Motor neuron (in vitro differentiated cells): ENCODE data around the gene KCNK5. TPM values are rescaled to one million over a fixed set of nuclear protein-coding genes. Genes with fewer than 3 reads are reported as not detected.

Experiments
- ATAC-seq, 8 experiments: fragments of 200-7000 bp; cut with Tn5 transposase; replicated peaks in 6 of 8; 2 replicates each; pipeline ENCODE4 v1.8.0; 2021; ENCODE audit warnings: mild to moderate bottlenecking in 8 of 8, moderate library complexity in 8 of 8
- H3K27ac ChIP-seq, 2 donors: fragments of 250-450 bp; sonication (Bioruptor Pico); 2 replicates each; pipeline ENCODE4 v1.9.0; 2021; ENCODE audit warnings: antibody characterized with exemption in 2 of 2, mild to moderate bottlenecking in 2 of 2, moderate library complexity in 1 of 2
- H3K4me1 ChIP-seq, 2 donors: fragments of 250-450 bp; sonication (Bioruptor Pico); replicated peaks in 1 of 2; 2 replicates each; pipeline ENCODE4 v1.6.1; 2021; ENCODE audit warnings: antibody characterized with exemption in 2 of 2, mild to moderate bottlenecking in 2 of 2, moderate library complexity in 1 of 2
- H3K4me3 ChIP-seq, 5 donors: fragments of 250-450 bp; sonication (Bioruptor Pico); 2 replicates each; pipeline ENCODE4 v1.9.0; 2021; ENCODE audit warnings: antibody characterized with exemption in 5 of 5, mild to moderate bottlenecking in 5 of 5, moderate library complexity in 4 of 5
- WGBS, 10 experiments: fragments of 450-650 bp; shearing (Covaris generic); methylation state at CpG; one replicate each; pipeline ENCODE4 v1.0.0; 2022; 5-methylcytosine and 5-hydroxymethylcytosine counted together
- in situ Hi-C, 9 experiments: fragments of 400-800 bp; cut with MboI; loops; one replicate each; pipeline ENCODE4 v1.15.0; 2021; ENCODE audit warnings: low sequenced_read_pairs in 9 of 9, low pct_unique_long_range_greater_than_20kb in 2 of 9; ENCODE audit not compliant: unreplicated experiment in 9 of 9
- total RNA-seq, 8 experiments: library from RNA; unstranded; fragments of 300-600 nt; gene quantifications; 2 replicates each; pipeline versions ENCODE4 v1.2.3 to v1.2.4, GENCODE V29; 2022

Gene KCNK5
- total RNA-seq, 8 experiments from 2014 or later, result 0.14 to 36.6 (median 2.5) TPM

DNA sequence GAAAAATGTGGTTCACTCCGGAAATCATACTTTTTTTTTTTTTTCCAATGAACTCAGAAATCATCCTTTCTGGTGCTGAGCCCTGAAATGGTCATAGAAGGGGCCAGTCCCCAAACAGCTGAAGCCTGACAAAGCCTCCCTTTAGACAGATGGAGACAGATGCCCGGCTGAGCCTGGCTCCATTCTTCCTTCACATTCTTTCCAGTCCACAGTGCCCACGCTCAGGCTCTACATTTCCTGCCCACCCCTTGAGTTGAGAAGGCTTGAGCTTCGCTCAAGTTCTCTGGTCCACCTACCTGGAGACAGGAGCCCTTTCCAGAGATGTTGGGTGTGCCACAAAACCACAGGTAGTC is 41.2 kb downstream of the KCNK5 start:
- Histone ChIP-seq H3K4me1 (peaks cover 9 to 16% of the 10 kb centered on the region in 2 donors), H3K4me3 (no peak overlapping the region), H3K27ac (no peak overlapping the region)
- 27 to 94% (median 80%) methylated on average over 1 to 4 of the region's 4 CpGs; no CpG with 5 or more reads in 5 of the 10 experiments for WGBS, 10 experiments
- ATAC-seq, result no peak
- in situ Hi-C loops, result no loop called here

DNA sequence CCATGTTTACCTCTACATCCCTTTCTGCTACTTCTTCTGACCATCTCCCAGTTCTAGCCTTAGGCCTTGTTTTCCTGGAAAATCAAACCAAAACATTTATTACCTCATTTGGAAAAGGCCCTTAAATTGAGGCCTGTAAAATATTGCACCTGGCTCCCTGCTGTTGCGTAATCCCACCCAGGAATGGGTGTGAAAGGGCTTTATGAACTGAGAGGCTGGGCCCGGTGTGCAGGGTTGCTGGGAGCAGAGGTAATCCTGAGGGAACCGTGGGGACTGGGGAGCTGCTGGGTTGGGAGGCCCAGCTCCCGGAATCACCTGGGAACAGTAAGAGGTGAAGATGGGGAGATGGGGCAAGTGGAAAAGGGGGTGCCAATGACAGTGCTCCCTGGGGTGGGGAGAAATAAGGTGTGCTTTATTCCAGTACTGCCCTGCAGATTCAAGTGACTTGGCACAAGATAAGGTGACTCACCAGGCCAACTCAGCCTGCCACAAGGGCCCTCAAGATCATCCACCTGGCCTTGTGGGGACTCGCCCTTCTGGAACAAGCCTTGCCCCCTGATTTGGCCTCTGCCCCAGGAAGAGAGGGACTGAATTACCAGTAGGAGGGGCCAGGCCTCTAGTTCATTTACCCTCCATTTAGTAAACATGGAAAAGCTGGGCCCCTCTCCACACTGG is 44.2 kb downstream of the KCNK5 start:
- no peak overlapping the region for H3K27ac ChIP-seq
- ATAC-seq, result no peak
- peaks cover 0 to under 1% of the 10 kb centered on the region in 2 donors for H3K4me1 ChIP-seq
- H3K4me3 ChIP-seq, result no peak overlapping the region
- in situ Hi-C loops, result no loop called here
- WGBS, 10 experiments, result 0 to 100% (median 80%) methylated on average over 1 to 2 of the region's 5 CpGs; no CpG with 5 or more reads in 3 of the 10 experiments

- Histone ChIP-seq H3K4me3 (no peak overlapping the region), H3K27ac (no peak overlapping the region), H3K4me1 (no peaks in the 10 kb centered on the region)
- ATAC-seq, result no peak
- in situ Hi-C loops, result no loop called here
- WGBS, 10 experiments, result 0 to 100% (median 88%) methylated on average over 1 to 3 of the region's 3 CpGs; no CpG with 5 or more reads in 3 of the 10 experiments
Observed at GRCh38 chr6:39182604-39183003, 46.7 kb downstream of the KCNK5 start.

DNA sequence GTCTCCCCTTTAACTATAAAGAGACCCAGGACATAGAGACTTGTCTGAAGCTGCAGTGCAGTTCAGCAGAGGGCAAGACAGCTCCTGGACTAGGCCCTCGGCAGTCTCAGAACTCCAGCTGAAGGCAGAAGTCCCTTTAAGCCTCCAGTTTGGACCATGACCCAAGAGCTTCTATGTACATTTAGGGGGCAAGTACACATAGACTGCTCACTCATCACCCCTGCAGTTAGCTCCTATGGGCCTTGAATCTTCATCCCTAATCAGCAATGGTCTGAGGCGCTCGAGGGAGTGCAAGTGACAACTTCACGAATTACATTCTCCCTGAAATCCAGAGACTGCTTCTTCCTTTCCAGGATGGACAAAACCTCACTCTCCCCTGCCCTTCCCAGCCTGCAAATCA is 47.4 kb downstream of the KCNK5 start:
- in situ Hi-C loops, result no loop called here
- 68 to 100% (median 89%) methylated on average over 1 to 3 of the region's 4 CpGs; no CpG with 5 or more reads in 6 of the 10 experiments for WGBS, 10 experiments
- Histone ChIP-seq H3K27ac (no peak overlapping the region), H3K4me3 (no peak overlapping the region), H3K4me1 (no peaks in the 10 kb centered on the region)
- ATAC-seq, result no peak

- in situ Hi-C loops, result no loop called here
- Histone ChIP-seq H3K4me3 (no peak overlapping the region), H3K4me1 (no peaks in the 10 kb centered on the region), H3K27ac (no peak overlapping the region)
- 0 to 100% (median 63%) methylated on average over 1 to 5 of the region's 6 CpGs; no CpG with 5 or more reads in 4 of the 10 experiments for WGBS, 10 experiments
- ATAC-seq, result no peak
Observed at GRCh38 chr6:39181333-39181732, 47.9 kb downstream of the KCNK5 start.

DNA sequence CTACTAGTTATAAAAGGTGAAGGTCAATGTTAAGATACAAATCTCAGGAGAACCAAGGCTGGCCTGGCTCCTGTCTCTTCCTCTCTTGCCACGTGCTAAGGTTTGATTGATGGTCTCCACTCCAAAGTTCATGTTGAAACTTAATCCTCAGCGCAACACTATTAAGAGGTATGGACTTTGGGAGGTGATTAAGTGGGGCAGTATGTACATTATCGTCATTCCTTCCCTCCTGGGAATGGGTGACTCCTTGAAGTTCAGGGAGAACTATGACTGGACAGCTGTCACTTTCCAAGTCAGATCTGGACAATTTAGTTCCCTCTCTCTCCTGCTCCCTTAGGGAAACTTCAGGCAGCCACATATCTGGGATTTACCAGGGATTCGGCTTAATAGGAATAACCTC is 50.5 kb downstream of the KCNK5 start:
- in situ Hi-C loops, result no loop called here
- no peak for ATAC-seq
- H3K4me1 ChIP-seq, result no peaks in the 10 kb centered on the region
- H3K27ac ChIP-seq, result no peak overlapping the region
- H3K4me3 ChIP-seq, result no peak overlapping the region
- 63 to 100% (median 88%) methylated on average over 1 to 3 of the region's 4 CpGs; no CpG with 5 or more reads in 6 of the 10 experiments for whole genome bisulfite sequencing, 10 experiments

DNA sequence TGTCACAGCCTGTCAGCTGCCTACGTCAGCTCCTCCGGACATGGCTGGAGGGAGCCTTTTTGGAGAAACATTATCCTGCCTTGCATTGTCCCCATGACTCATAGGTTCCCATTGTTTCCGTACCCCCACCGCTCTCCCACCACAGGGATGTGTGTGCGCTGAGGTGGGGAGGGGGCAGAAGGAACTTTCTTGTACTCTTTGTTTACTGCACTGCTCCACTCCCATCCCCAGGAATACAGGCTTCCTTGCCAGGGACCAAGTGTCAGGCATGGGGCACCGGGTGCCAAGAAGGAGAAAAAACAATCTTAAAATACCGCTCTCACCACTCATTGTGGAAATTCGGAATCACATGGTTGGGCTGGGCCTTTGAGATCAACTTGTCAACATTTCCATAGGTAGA is 51.0 kb downstream of the KCNK5 start:
- Histone ChIP-seq H3K4me3 (no peak overlapping the region), H3K4me1 (no peaks in the 10 kb centered on the region), H3K27ac (no peak overlapping the region)
- in situ Hi-C loops, result no loop called here
- no peak for ATAC-seq
- 39 to 90% (median 81%) methylated on average over 1 to 6 of the region's 8 CpGs; no CpG with 5 or more reads in 2 of the 10 experiments for WGBS, 10 experiments

GRCh38 chr6:39177130-39177529 is 52.1 kb downstream of the KCNK5 start:
- Histone ChIP-seq H3K27ac (no peak overlapping the region), H3K4me3 (no peak overlapping the region), H3K4me1 (no peaks in the 10 kb centered on the region)
- no peak for ATAC-seq
- 0 to 100% (median 100%) methylated on average over 1 of the region's 1 CpG; no CpG with 5 or more reads in 3 of the 10 experiments for WGBS, 10 experiments
- in situ Hi-C loops, result no loop called here

DNA sequence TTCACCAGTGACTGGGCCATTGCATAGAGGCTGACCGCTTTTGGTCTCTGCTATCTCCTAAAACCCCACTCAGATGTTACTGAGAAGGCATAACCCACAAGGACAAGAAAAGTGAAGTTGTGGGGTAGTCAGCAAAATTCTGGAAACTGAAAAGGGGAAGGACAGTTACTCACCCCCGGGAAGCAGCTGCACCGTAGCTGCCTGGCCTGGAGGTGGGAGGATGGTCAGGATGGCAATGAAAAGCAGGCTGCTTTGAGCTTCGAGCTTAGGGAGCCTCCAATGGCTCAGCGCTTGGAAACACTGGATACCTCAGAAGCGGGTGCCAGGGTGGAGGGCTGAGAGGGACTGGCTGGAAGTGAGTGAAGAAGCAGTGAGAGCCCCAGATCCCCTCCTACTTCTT is 56.0 kb downstream of the KCNK5 start:
- no peak for ATAC-seq

DNA sequence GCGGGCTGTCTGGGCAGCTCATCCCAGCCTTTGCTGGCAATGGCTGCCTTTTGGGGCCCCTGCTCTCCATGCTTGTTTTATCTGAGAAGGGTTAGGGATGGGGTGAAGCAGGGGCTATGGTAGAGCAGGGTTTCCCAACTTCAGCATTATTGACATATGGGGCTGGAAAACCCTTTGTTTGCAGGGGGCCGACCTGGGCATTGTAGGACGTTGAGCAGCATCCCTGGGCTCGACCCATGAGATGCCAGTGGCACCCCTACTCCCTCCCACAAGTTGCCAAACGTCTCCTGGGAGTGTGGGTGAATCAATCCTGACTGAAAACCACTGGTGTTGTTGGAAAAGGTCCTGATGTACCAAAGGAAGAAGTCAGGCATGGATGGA is 56.9 kb downstream of the KCNK5 start:
- Histone ChIP-seq H3K4me3 (no peak overlapping the region), H3K4me1 (no peaks in the 10 kb centered on the region), H3K27ac (no peak overlapping the region)
- no peak for ATAC-seq
- 0 to 100% (median 80%) methylated on average over 1 to 3 of the region's 5 CpGs; no CpG with 5 or more reads in 5 of the 10 experiments for WGBS, 10 experiments
- in situ Hi-C loops, result loop anchor here in 3 of 9 experiments (25.0 kb wide), 2 partner anchors 140 to 310 kb away; partner anchors contain the start of genes KCNK16 (in 2 of the 3) and KCNK17 (in 2 of the 3)

More for the DNA sequence above, 56.0 kb downstream of the KCNK5 start:
- Histone ChIP-seq H3K4me3 (no peak overlapping the region), H3K27ac (no peak overlapping the region), H3K4me1 (no peaks in the 10 kb centered on the region)
- WGBS, 10 experiments, result 0 to 100% (median 80%) methylated on average over 1 to 6 of the region's 6 CpGs; no CpG with 5 or more reads in 3 of the 10 experiments
- in situ Hi-C loops, result loop anchor here in 3 of 9 experiments (25.0 kb wide), 2 partner anchors 139 to 311 kb away; partner anchors contain the start of genes KCNK16 (in 2 of the 3) and KCNK17 (in 2 of the 3)

- Histone ChIP-seq H3K27ac (no peak overlapping the region), H3K4me1 (no peaks in the 10 kb centered on the region), H3K4me3 (no peak overlapping the region)
- WGBS, 10 experiments, result 17 to 100% (median 92%) methylated on average over 1 to 3 of the region's 4 CpGs; no CpG with 5 or more reads in 3 of the 10 experiments
- in situ Hi-C loops, result loop anchor here in 3 of 9 experiments (25.0 kb wide), 2 partner anchors 141 to 309 kb away; partner anchors contain the start of genes KCNK16 (in 2 of the 3) and KCNK17 (in 2 of the 3)
- no peak for ATAC-seq
Observed at GRCh38 chr6:39171489-39172376, 57.5 kb downstream of the KCNK5 start.

- in situ Hi-C loops, result loop anchor here in 3 of 9 experiments (25.0 kb wide), 2 partner anchors 141 to 309 kb away; partner anchors contain the start of genes KCNK16 (in 2 of the 3) and KCNK17 (in 2 of the 3)
- 17 to 100% (median 75%) methylated on average over 1 to 3 of the region's 3 CpGs; no CpG with 5 or more reads in 2 of the 10 experiments for WGBS, 10 experiments
- no peak overlapping the region for H3K27ac ChIP-seq
- ATAC-seq, result no peak
- no peaks in the 10 kb centered on the region for H3K4me1 ChIP-seq
- H3K4me3 ChIP-seq, result no peak overlapping the region
Observed at GRCh38 chr6:39170860-39171259, 58.4 kb downstream of the KCNK5 start.

GRCh38 chr6:39170389-39170788 is 58.9 kb downstream of the KCNK5 start:
- no peak for ATAC-seq

More at GRCh38 chr6:39170389-39170788, 58.9 kb downstream of the KCNK5 start:
- Histone ChIP-seq H3K27ac (no peak overlapping the region), H3K4me3 (no peak overlapping the region), H3K4me1 (no peaks in the 10 kb centered on the region)
- in situ Hi-C loops, result loop anchor here in 3 of 9 experiments (25.0 kb wide), 2 partner anchors 142 to 308 kb away; partner anchors contain the start of genes KCNK16 (in 2 of the 3) and KCNK17 (in 2 of the 3)
